Measurements from ENCODE around the gene ZNF207.
"Not testable (repeated sequence)": the region's sequence is repeated elsewhere in the genome, so short reads cannot be mapped to it uniquely, and the experiment has no call there.

DNA sequence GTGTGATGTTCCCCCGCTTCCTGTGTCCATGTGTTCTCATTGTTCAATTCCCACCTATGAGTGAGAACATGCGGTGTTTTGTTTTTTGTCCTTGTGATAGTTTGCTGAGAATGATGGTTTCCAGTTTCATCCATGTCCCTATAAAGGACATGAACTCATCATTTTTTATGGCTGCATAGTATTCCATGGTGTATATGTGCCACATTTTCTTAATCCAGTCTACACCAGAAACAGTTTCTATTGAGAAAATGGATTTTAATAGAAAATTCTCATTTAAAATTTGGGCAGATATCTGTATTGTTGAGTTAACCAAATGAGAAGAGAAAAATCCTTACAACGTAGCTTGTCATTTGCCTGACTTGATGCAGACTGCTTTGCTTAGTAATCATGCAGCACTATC lies 60.1 kb downstream of the ZNF207 start:
- not testable (repeated sequence) for TF ChIP-seq POLR2A (IDR thresholded peaks at IDR 0.05)
- TF ChIP-seq, protein P1, sequence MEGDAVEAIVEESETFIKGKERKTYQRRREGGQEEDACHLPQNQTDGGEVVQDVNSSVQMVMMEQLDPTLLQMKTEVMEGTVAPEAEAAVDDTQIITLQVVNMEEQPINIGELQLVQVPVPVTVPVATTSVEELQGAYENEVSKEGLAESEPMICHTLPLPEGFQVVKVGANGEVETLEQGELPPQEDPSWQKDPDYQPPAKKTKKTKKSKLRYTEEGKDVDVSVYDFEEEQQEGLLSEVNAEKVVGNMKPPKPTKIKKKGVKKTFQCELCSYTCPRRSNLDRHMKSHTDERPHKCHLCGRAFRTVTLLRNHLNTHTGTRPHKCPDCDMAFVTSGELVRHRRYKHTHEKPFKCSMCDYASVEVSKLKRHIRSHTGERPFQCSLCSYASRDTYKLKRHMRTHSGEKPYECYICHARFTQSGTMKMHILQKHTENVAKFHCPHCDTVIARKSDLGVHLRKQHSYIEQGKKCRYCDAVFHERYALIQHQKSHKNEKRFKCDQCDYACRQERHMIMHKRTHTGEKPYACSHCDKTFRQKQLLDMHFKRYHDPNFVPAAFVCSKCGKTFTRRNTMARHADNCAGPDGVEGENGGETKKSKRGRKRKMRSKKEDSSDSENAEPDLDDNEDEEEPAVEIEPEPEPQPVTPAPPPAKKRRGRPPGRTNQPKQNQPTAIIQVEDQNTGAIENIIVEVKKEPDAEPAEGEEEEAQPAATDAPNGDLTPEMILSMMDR (IDR thresholded peaks at IDR 0.05), result not testable (repeated sequence)
